IMR-90 (cell line): ENCODE measurements around the gene TEX35. TPM values are rescaled to one million over a fixed set of nuclear protein-coding genes. Genes with fewer than 3 reads are reported as not detected.

Experiments
- ATAC-seq: fragments of 200-7000 bp; cut with Tn5 transposase; 2 replicates; pipeline ENCODE4 v1.9.1; 2020; ENCODE audit warnings: low read depth, mild to moderate bottlenecking, moderate library complexity
- BruUV-seq: library from RNA; stranded (reverse); fragments of 400-500 nt; replicated peaks from 2 replicates; lab custom pipeline; 2021; lab: Mats Ljungman, UMichigan
- CTCF ChIA-PET: fragments of 300-600 bp; formaldehyde crosslinking; extraction: SDS; loops from one replicate; lab custom pipeline; 2021; ENCODE audit warnings: antibody characterized with exemption; lab: Yijun Ruan, JAX
- POLR2A ChIA-PET: fragments of 300-600 bp; sonication (Branson Sonifier 250); formaldehyde crosslinking; loops from one replicate; lab custom pipeline; 2022; ENCODE audit warnings: antibody characterized with exemption; ENCODE audit not compliant: unreplicated experiment; lab: Charles Lee
- DNase-seq: peaks from one replicate; pipeline ENCODE4 v3.0.0; 2013
- H2AFZ ChIP-seq: replicated peaks from 2 replicates; pipeline ENCODE3; 2013; ENCODE audit warnings: low read length, mild to moderate bottlenecking; ENCODE audit not compliant: poor library complexity
- H2AK5ac ChIP-seq: 2 replicates; pipeline ENCODE4 v1.6.1; 2013; ENCODE audit warnings: low read depth, low read length, inconsistent platforms
- H2AK9ac ChIP-seq: replicated peaks from 2 replicates; pipeline ENCODE3; 2013; ENCODE audit warnings: mild to moderate bottlenecking, low read depth, low read length, moderate library complexity; ENCODE audit not compliant: poor library complexity
- H2BK120ac ChIP-seq: 2 replicates; pipeline ENCODE4 v1.6.1; 2013; ENCODE audit warnings: low read depth, low read length, inconsistent platforms
- H2BK15ac ChIP-seq: 3 replicates; pipeline ENCODE4 v1.6.1; 2013; ENCODE audit warnings: low read depth, low read length, inconsistent platforms
- H2BK20ac ChIP-seq: 2 replicates; pipeline ENCODE4 v1.6.1; 2013; ENCODE audit warnings: low read depth, mild to moderate bottlenecking, inconsistent platforms, low read length, moderate library complexity
- H2BK5ac ChIP-seq: 2 replicates; pipeline ENCODE4 v1.6.1; 2013; ENCODE audit warnings: mild to moderate bottlenecking, low read depth, low read length, inconsistent platforms; ENCODE audit not compliant: poor library complexity, severe bottlenecking
- H3K14ac ChIP-seq: replicated peaks from 2 replicates; pipeline ENCODE4 v1.6.1; 2013; ENCODE audit warnings: low read depth, low read length, inconsistent platforms
- H3K18ac ChIP-seq: 2 replicates; pipeline ENCODE4 v1.6.1; 2013; ENCODE audit warnings: low read depth, low read length, control low read depth
- H3K23ac ChIP-seq: 2 replicates; pipeline ENCODE4 v1.6.1; 2013; ENCODE audit warnings: low read depth, low read length, inconsistent platforms
- H3K27ac ChIP-seq: 2 replicates; pipeline ENCODE4 v1.5.1; 2013; ENCODE audit warnings: mild to moderate bottlenecking, control low read depth, low read length; ENCODE audit not compliant: insufficient read depth
- H3K27me3 ChIP-seq: 2 replicates; pipeline ENCODE4 v1.6.1; 2013; ENCODE audit warnings: low read length; ENCODE audit not compliant: control insufficient read depth, insufficient read depth
- H3K36me3 ChIP-seq: 2 replicates; pipeline ENCODE4 v1.6.1; 2013; ENCODE audit warnings: low read length, mixed read lengths; ENCODE audit not compliant: control insufficient read depth, insufficient read depth
- H3K4ac ChIP-seq: 2 replicates; pipeline ENCODE4 v1.6.1; 2013; ENCODE audit warnings: low read depth, low read length, inconsistent platforms
- H3K4me1 ChIP-seq: 2 replicates; pipeline ENCODE4 v1.6.1; 2013; ENCODE audit warnings: low read length, mixed read lengths; ENCODE audit not compliant: control insufficient read depth, insufficient read depth
- H3K4me2 ChIP-seq: 2 replicates; pipeline ENCODE4 v1.6.1; 2013; ENCODE audit warnings: low read depth, mild to moderate bottlenecking, control low read depth, low read length, moderate library complexity
- H3K4me3 ChIP-seq: 2 replicates; pipeline ENCODE4 v1.5.1; 2013; ENCODE audit warnings: low read depth, mild to moderate bottlenecking, control low read depth, low read length, moderate library complexity; ENCODE audit not compliant: insufficient read depth
- H3K56ac ChIP-seq: 2 replicates; pipeline ENCODE4 v1.6.1; 2013; ENCODE audit warnings: low read length, inconsistent platforms; ENCODE audit not compliant: insufficient read depth; ENCODE audit errors: extremely low read depth
- H3K79me1 ChIP-seq, 2 experiments: 2 replicates each; pipeline ENCODE4 v1.6.1; 2013; ENCODE audit warnings: low read length in 2 of 2, inconsistent platforms in 1 of 2, low read depth in 1 of 2
- H3K9ac ChIP-seq: 2 replicates; pipeline ENCODE4 v1.6.1; 2013; ENCODE audit warnings: low read depth, low read length, control low read depth
- H3K9me1 ChIP-seq: 2 replicates; pipeline ENCODE4 v1.6.1; 2013; ENCODE audit warnings: low read length, inconsistent platforms; ENCODE audit not compliant: insufficient read depth
- H3K9me3 ChIP-seq: 2 replicates; pipeline ENCODE4 v1.6.1; 2013; ENCODE audit warnings: low read length; ENCODE audit not compliant: control insufficient read depth, insufficient read depth
- H4K20me1 ChIP-seq: 2 replicates; pipeline ENCODE4 v1.6.1; 2013; ENCODE audit warnings: low read length, inconsistent platforms; ENCODE audit not compliant: insufficient read depth
- H4K5ac ChIP-seq: 2 replicates; pipeline ENCODE4 v1.6.1; 2013; ENCODE audit warnings: mild to moderate bottlenecking, low read depth, low read length, control low read depth
- H4K8ac ChIP-seq, 2 experiments: 2 replicates each; pipeline ENCODE4 v1.6.1; 2013; ENCODE audit warnings: low read depth in 2 of 2, low read length in 2 of 2, control low read depth in 1 of 2, inconsistent platforms in 1 of 2
- H4K91ac ChIP-seq: 2 replicates; pipeline ENCODE4 v1.6.1; 2013; ENCODE audit warnings: low read depth, low read length, inconsistent platforms; ENCODE audit not compliant: insufficient read depth
- BHLHE40 ChIP-seq: fragments of 150-350 bp; IDR thresholded peaks from 2 replicates; pipeline ENCODE4 v1.6.1; 2016; ENCODE audit warnings: mild to moderate bottlenecking, low read depth, low read length
- CEBPB ChIP-seq: IDR thresholded peaks from 2 replicates; pipeline ENCODE4 v1.6.1; 2012; ENCODE audit warnings: low read depth, low read length, improper control_type of control experiment
- CHD1 ChIP-seq: IDR thresholded peaks from 2 replicates; pipeline ENCODE4 v1.6.1; 2012; ENCODE audit warnings: low read depth, low read length, improper control_type of control experiment
- CTCF ChIP-seq: conservative IDR thresholded peaks from 2 replicates; pipeline ENCODE4 v1.5.1; 2012; ENCODE audit warnings: mild to moderate bottlenecking, low read depth, low read length, improper control_type of control experiment
- FOS ChIP-seq: fragments of 150-350 bp; IDR thresholded peaks from 2 replicates; pipeline ENCODE4 v1.6.1; 2016; ENCODE audit warnings: low read depth, low read length
- MAZ ChIP-seq: IDR thresholded peaks from 2 replicates; pipeline ENCODE4 v1.6.1; 2012; ENCODE audit warnings: low read depth, mild to moderate bottlenecking, low read length, improper control_type of control experiment, moderate library complexity, borderline replicate concordance
- MXI1 ChIP-seq: IDR thresholded peaks from 2 replicates; pipeline ENCODE4 v1.6.1; 2012; ENCODE audit warnings: low read depth, mild to moderate bottlenecking, low read length, moderate library complexity, borderline replicate concordance
- NFE2L2 ChIP-seq: fragments of 150-350 bp; IDR thresholded peaks from 2 replicates; pipeline ENCODE4 v1.6.1; 2016; ENCODE audit warnings: low read depth, mild to moderate bottlenecking, low read length
- POLR2A ChIP-seq: IDR thresholded peaks from 2 replicates; pipeline ENCODE4 v1.6.1; 2012; ENCODE audit warnings: mild to moderate bottlenecking, low read depth, low read length
- RAD21 ChIP-seq: IDR thresholded peaks from 2 replicates; pipeline ENCODE4 v1.6.1; 2012; ENCODE audit warnings: low read length, improper control_type of control experiment
- RFX5 ChIP-seq: IDR thresholded peaks from 2 replicates; pipeline ENCODE4 v1.8.0; 2012; ENCODE audit warnings: low read depth, mild to moderate bottlenecking, low read length, moderate library complexity
- SMC3 ChIP-seq: fragments of 150-350 bp; IDR thresholded peaks from 2 replicates; pipeline ENCODE4 v1.6.1; 2016; ENCODE audit warnings: low read depth, mild to moderate bottlenecking, antibody characterized with exemption, low read length, moderate library complexity
- USF2 ChIP-seq: fragments of 150-350 bp; IDR thresholded peaks from 2 replicates; pipeline ENCODE4 v1.6.1; 2017; ENCODE audit warnings: mild to moderate bottlenecking, antibody characterized with exemption, low read length, low read depth
- WGBS, 2 experiments: methylation state at CpG; one replicate each; pipeline versions ENCODE4 v1.1.5 to v1.1.7; 2013; ENCODE audit warnings: missing lambda C conversion rate in 2 of 2; ENCODE audit not compliant: insufficient read length in 1 of 2; ENCODE audit errors: extremely low coverage in 2 of 2; 5-methylcytosine and 5-hydroxymethylcytosine counted together
- dilution Hi-C: fragments of 300-500 bp; cut with HindIII; formaldehyde crosslinking; loops from one replicate; pipeline ENCODE4 v1.14.3; 2018; ENCODE audit warnings: low sequenced_read_pairs; ENCODE audit not compliant: unreplicated experiment
- in situ Hi-C: fragments of 300-500 bp; cut with MboI; formaldehyde crosslinking; loops from 3 replicates; pipeline ENCODE4 v1.14.3; 2019; ENCODE audit warnings: low sequenced_read_pairs, inconsistent platforms, mixed read lengths
- intact Hi-C: fragments of 100-400 bp; cut with micrococcal nuclease; formaldehyde crosslinking; loops from 2 replicates; pipeline ENCODE4 v1.10.0; 2022
- polyA plus RNA-seq, 3 experiments: library from polyadenylated mRNA; depleted of rRNA; stranded (reverse); fragments of >200 nt; gene quantifications; 2 replicates each; pipeline ENCODE4 v1.2.3, GENCODE V29; 2012; ENCODE audit warnings: low replicate concordance in 1 of 3
- total RNA-seq: library from RNA; depleted of rRNA; stranded (reverse); fragments of >200 nt; gene quantifications from 2 replicates; pipeline ENCODE4 v1.2.3, GENCODE V29; 2012

TEX35 gene
- total and polyA plus RNA-seq, 2 of the 4 experiments (the other 2 are of a cell fraction) = 0.05 TPM; not detected in 1

GRCh38 chr1:178551307-178551706 is 38.4 kb downstream of the TEX35 start:
- H3K36me3 ChIP-seq = peaks cover 18% of the 10 kb centered on the region
- H3K18ac ChIP-seq = no peak overlapping the region
- ChIA-PET CTCF (no interaction called here), POLR2A (no interaction called here)
- H3K27ac ChIP-seq = no peak overlapping the region
- peaks cover 3% of the 10 kb centered on the region; the same call in 1 of the 2 replicates for H3K9me3 ChIP-seq
- no peak overlapping the region for H4K5ac ChIP-seq
- BruUV-seq = no TSS peak
- ATAC-seq (no peak), DNase-seq (no peak)
- no peak overlapping the region; the same call in 1 of the 2 replicates for H3K14ac ChIP-seq
- intact Hi-C loops (no loop called here), dilution Hi-C loops (no loop called here), in situ Hi-C loops (no loop called here)
- H2AK9ac ChIP-seq = no peak overlapping the region
- H2AK5ac ChIP-seq = no peak overlapping the region
- no peak overlapping the region for H3K23ac ChIP-seq
- H3K4ac ChIP-seq = no peak overlapping the region
- 0 out of 2 replicates have a peak, but pooled peaks cover 2% of the 10 kb centered on the region for H3K9me1 ChIP-seq
- H3K9ac ChIP-seq = no peak overlapping the region
- H2BK20ac ChIP-seq = no peak overlapping the region
- no peak overlapping the region for H3K4me2 ChIP-seq
- no peak for TF ChIP-seq MXI1
- TF ChIP-seq NFE2L2 = no peak
- no peak for TF ChIP-seq POLR2A
- no peak for TF ChIP-seq CEBPB
- TF ChIP-seq RFX5 = no peak
- TF ChIP-seq SMC3 = no peak
- TF ChIP-seq CHD1 = no peak
- TF ChIP-seq FOS = no peak
- TF ChIP-seq BHLHE40 = no peak
- TF ChIP-seq USF2 = no peak
- TF ChIP-seq RAD21 = no peak
- TF ChIP-seq MAZ = no peak
- TF ChIP-seq CTCF = no peak
- no peak overlapping the region for H2AFZ ChIP-seq
- H4K91ac ChIP-seq = no peak overlapping the region; the same call in 1 of the 2 replicates
- H2BK15ac ChIP-seq = no peak overlapping the region
- H3K27me3 ChIP-seq = no peaks in the 10 kb centered on the region
- no peak overlapping the region for H2BK5ac ChIP-seq
- H4K8ac ChIP-seq = no peak overlapping the region
- no CpG with 5 or more reads among the region's 3 CpGs for WGBS, 2 experiments
- H3K4me1 ChIP-seq = no peaks in the 10 kb centered on the region
- peaks cover 2 to 12% of the 10 kb centered on the region in 2 experiments; a peak in 3 of 4 replicates for H3K79me1 ChIP-seq
- H3K56ac ChIP-seq = no peak overlapping the region
- no peak overlapping the region for H2BK120ac ChIP-seq
- no peak overlapping the region for H3K4me3 ChIP-seq
- no peaks in the 10 kb centered on the region for H4K20me1 ChIP-seq
